SHP77 treated with DMSO at 0.1 percent for 48 hours (cell line): Measurements from ENCODE around the gene METTL1.

ENCODE experiments used
- DNase-seq: peaks from one replicate; lab custom pipeline; 2025; lab: John Stamatoyannopoulos, UW

Gene METTL1

GRCh38 chr12:57737467-57738460 lies 34.1 kb downstream of the METTL1 start:
- DNase-seq: no peak

GRCh38 chr12:57736741-57737466 lies 35.0 kb downstream of the METTL1 start:
- DNase-seq: no peak

GRCh38 chr12:57735952-57736740 lies 35.8 kb downstream of the METTL1 start:
- DNase-seq: no peak

GRCh38 chr12:57735198-57735855 lies 36.6 kb downstream of the METTL1 start:
- no peak for DNase-seq

GRCh38 chr12:57734591-57734990 lies 37.3 kb downstream of the METTL1 start:
- DNase-seq: no peak

- DNase-seq: no peak
These were observed 38.0 kb downstream of the METTL1 start for GRCh38 chr12:57733928-57734327.

GRCh38 chr12:57732726-57733593 lies 38.9 kb downstream of the METTL1 start:
- no peak for DNase-seq

- no peak for DNase-seq
These were observed 39.6 kb downstream of the METTL1 start for GRCh38 chr12:57732270-57732669.

GRCh38 chr12:57731411-57732080 lies 40.4 kb downstream of the METTL1 start:
- DNase-seq: no peak

GRCh38 chr12:57730336-57731067 lies 41.4 kb downstream of the METTL1 start:
- DNase-seq: no peak

GRCh38 chr12:57729321-57729844 lies 42.5 kb downstream of the METTL1 start:
- no peak for DNase-seq

GRCh38 chr12:57727758-57728395 lies 44.0 kb downstream of the METTL1 start:
- no peak for DNase-seq

GRCh38 chr12:57726884-57727757 lies 44.8 kb downstream of the METTL1 start:
- DNase-seq: no peak

- DNase-seq: peak; percentile 36
These were observed 45.6 kb downstream of the METTL1 start for GRCh38 chr12:57726151-57726883.

GRCh38 chr12:57725851-57726150 lies 46.1 kb downstream of the METTL1 start:
- DNase-seq: no peak

- DNase-seq: no peak
These were observed 46.8 kb downstream of the METTL1 start for GRCh38 chr12:57724936-57725740.
